MV-4-11 (cell line): ENCODE measurements around the gene ZBTB34.

Experiments
- DNase-seq: peaks from one replicate; lab custom pipeline; 2025; lab: John Stamatoyannopoulos, UW

Gene ZBTB34

GRCh38 chr9:126926364-126926763, 65.9 kb downstream of the ZBTB34 start:
- no peak for DNase-seq

GRCh38 chr9:126927419-126927818, 67.0 kb downstream of the ZBTB34 start:
- no peak for DNase-seq

- no peak for DNase-seq
Observed at GRCh38 chr9:126932871-126933321, 72.5 kb downstream of the ZBTB34 start.

GRCh38 chr9:126933334-126933980, 73.0 kb downstream of the ZBTB34 start:
- DNase-seq: no peak

GRCh38 chr9:126934441-126934840, 74.0 kb downstream of the ZBTB34 start:
- no peak for DNase-seq
